Activated CD4-positive, alpha-beta memory T cell treated with anti-CD3 and anti-CD28 coated beads for 36 hours (primary cell): ENCODE data around the gene ALG1L2. TPM values are rescaled to one million over a fixed set of nuclear protein-coding genes. Genes with fewer than 3 reads are reported as not detected.
"Not testable (repeated sequence)": the region's sequence is repeated elsewhere in the genome, so short reads cannot be mapped to it uniquely, and the experiment has no call there.

Experiments used
- CTCF ChIA-PET: fragments of 350-600 bp; sonication (Branson Sonifier 250); formaldehyde crosslinking; loops from one replicate; lab custom pipeline; 2021; ENCODE audit warnings: antibody characterized with exemption, inconsistent platforms; lab: Charles Lee
- POLR2A ChIA-PET: fragments of 350-600 bp; sonication (Branson Sonifier 250); formaldehyde crosslinking; loops from one replicate; lab custom pipeline; 2021; ENCODE audit warnings: antibody characterized with exemption; lab: Charles Lee
- DNase-seq: peaks from one replicate; pipeline ENCODE4 v3.0.0-alpha.2; 2020
- H3K27ac Mint-ChIP-seq: one replicate; pipeline ENCODE4 v1.8.0; 2021; ENCODE audit warnings: mixed read lengths
- H3K27me3 Mint-ChIP-seq: one replicate; pipeline ENCODE4 v1.8.0; 2021; ENCODE audit warnings: mixed read lengths
- H3K36me3 Mint-ChIP-seq: one replicate; pipeline ENCODE4 v1.8.0; 2021; ENCODE audit warnings: mixed read lengths
- H3K4me1 Mint-ChIP-seq: one replicate; pipeline ENCODE4 v1.8.0; 2021; ENCODE audit warnings: low read depth, mixed read lengths
- H3K4me3 Mint-ChIP-seq: one replicate; pipeline ENCODE4 v1.8.0; 2021; ENCODE audit warnings: mild to moderate bottlenecking, mixed read lengths
- H3K9me3 Mint-ChIP-seq: one replicate; pipeline ENCODE4 v1.8.0; 2021; ENCODE audit warnings: mixed read lengths
- intact Hi-C: fragments of 100-400 bp; cut with micrococcal nuclease; formaldehyde crosslinking; loops from one replicate; pipeline ENCODE4 v1.15.1; 2023
- total RNA-seq, 2 experiments: library from RNA; stranded (reverse); gene quantifications; one replicate each; pipeline ENCODE4 v1.2.3, GENCODE V29; 2021

The ALG1L2 gene
- total RNA-seq, 2 experiments from 2014 or later, result not detected

DNA sequence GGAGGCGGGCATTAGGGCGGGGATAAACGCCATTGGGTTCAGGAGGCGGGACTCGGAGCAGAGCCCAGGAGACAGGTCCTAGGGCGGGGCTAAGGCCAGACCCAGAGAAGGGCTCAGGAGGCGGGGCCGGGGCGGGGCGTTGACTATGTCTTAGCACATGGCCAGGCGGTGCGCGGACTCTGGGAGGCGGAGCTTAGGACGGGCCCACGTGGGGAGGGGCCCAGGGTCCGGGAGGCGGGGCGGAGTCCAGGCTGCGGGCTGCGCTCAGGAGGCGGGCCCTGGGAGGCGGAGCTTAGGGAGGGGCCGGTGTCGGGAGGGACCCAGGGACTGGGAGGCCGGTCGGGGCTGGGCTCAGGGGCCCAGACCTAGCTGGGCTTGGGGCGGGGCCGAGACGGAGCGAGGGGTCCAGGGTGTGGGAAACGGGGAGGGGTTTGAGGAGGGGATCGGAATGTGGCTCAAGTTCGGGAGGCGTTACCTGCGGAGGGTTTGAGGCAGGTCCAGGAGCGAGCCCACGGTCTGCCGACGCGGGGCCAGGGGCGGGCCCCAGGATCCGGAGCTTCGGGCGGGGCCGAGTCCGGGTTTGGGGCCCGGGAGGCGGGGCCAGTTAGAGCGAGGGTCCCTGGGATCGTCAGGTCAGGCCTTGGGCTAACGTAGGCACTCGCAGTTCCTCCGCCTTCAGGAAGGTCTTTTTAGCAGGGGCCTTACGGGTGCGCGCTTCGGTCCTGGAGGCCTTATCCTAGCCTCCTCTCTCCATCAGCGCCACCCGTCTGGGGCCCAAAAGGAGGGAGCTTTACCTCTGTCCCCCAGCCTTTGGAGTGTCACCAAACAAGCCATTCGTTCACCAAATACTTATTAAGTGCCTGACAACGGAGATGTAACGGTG, 30.5 kb downstream of the ALG1L2 start:
- H3K27me3 Mint-ChIP-seq, H3K36me3 Mint-ChIP-seq, H3K9me3 Mint-ChIP-seq: not testable (repeated sequence)
- CTCF ChIA-PET, result interaction anchor here (1.2 kb wide), 1 partner anchor 15 kb away, joined by 4 read pairs; no protein-coding TSS in a partner anchor
- POLR2A ChIA-PET, result interaction anchor here (0.8 kb wide), 1 partner anchor 712 kb away, joined by 3 read pairs; no protein-coding TSS in a partner anchor
- intact Hi-C loops, result loop anchor here (1.0 to 5.0 kb wide), 4 partner anchors 175 to 670 kb away; partner anchors contain the start of genes IFT122, PIK3R4 and TMCC1
- Mint-ChIP-seq H3K4me3 (peak overlapping the region; percentile 89), H3K4me1 (peaks cover 20% of the 10 kb centered on the region), H3K27ac (peak overlapping the region; percentile 96)
- DNase-seq, result peak; percentile 100

DNA sequence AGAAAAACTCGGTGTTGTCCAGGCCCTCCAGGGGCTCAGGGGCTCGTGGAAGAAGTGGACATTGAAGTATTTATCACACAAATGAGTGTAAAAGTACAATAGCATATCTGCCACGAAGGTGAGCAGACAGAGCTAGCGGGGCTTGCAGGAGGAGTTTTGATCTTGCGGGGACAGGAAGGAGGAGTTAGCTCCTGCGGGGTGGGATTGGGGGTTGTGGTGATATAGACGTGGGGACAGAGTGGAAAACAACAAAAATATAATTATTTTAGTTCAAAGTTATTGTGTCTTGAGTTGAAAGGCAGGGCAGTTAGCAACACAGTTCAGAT, 31.1 kb downstream of the ALG1L2 start:
- H3K27me3 Mint-ChIP-seq, H3K9me3 Mint-ChIP-seq, CTCF ChIA-PET, H3K27ac Mint-ChIP-seq, POLR2A ChIA-PET, H3K36me3 Mint-ChIP-seq, DNase-seq: not testable (repeated sequence)
- peaks cover 20% of the 10 kb centered on the region for H3K4me1 Mint-ChIP-seq
- peak overlapping the region; percentile 89 for H3K4me3 Mint-ChIP-seq
- intact Hi-C loops, result loop anchor here (5.0 kb wide), 3 partner anchors 175 to 670 kb away; partner anchors contain the start of genes IFT122 and TMCC1

DNA sequence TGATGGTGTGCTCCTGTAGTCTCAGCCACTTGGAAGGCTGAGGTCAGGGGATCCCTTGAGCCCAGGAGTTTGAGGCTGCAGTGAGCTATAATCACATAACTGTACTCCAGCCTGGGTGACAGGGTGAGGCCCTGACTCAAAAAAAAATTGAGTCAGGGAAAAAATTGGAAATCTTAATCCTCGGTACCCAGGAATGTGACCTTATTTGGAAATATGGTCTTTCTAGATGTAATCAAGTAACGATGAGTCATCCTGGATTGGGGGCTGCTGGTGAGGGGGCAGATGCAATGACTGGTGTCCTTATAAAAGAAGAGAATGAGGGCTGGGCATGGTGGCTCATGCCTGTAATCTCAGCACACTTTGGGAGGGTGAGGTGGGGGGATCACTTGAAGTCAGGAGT, 33.8 kb downstream of the ALG1L2 start:
- H3K4me3 Mint-ChIP-seq, H3K36me3 Mint-ChIP-seq, H3K27ac Mint-ChIP-seq, H3K27me3 Mint-ChIP-seq, DNase-seq, POLR2A ChIA-PET, CTCF ChIA-PET, H3K9me3 Mint-ChIP-seq, intact Hi-C loops: not testable (repeated sequence)
- H3K4me1 Mint-ChIP-seq, result peaks cover 11% of the 10 kb centered on the region

DNA sequence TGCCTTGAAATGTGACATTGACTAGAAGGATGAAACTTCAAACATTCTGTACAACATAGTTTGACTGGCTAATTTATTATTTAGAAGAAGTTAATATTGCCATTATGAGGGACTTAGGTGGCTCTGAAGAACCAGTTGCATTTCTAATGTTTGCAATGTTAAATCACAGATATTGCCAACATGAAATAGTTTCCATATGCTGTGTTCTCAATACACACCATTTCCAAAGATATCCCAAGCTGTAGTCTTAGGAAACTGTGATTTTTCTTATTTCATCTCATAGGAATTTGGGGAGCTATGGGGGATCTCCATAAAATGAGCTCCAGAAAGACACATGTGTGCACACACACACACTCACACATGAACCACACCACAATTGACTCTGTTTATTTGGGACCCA, 36.3 kb downstream of the ALG1L2 start:
- no peak for DNase-seq
- POLR2A ChIA-PET, result no interaction called here
- intact Hi-C loops, result no loop called here
- Mint-ChIP-seq H3K9me3 (no peaks in the 10 kb centered on the region), H3K4me1 (no peaks in the 10 kb centered on the region), H3K27ac (no peak overlapping the region), H3K27me3 (peaks cover 3% of the 10 kb centered on the region), H3K4me3 (no peak overlapping the region), H3K36me3 (no peaks in the 10 kb centered on the region)
- CTCF ChIA-PET, result no interaction called here

DNA sequence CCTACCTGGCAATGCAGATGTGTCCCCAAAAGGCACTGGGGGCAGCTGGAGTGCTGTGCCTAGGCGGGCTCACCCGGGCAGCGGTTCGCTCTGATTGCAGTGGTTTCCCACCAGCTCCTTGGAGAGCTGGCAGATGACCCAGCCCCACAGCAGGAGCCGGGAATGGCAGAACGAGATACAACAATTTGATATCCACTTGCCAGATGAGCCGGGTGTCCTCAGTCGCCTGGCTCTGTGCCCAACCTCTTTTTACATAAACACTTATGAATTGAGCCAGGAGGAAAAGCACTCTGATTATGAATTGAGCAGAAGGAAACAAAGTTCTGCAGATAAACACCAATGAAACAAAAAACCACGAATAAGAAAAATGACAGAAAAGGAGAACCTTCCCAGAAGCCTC, 38.2 kb downstream of the ALG1L2 start:
- DNase-seq, intact Hi-C loops, H3K9me3 Mint-ChIP-seq, H3K36me3 Mint-ChIP-seq, CTCF ChIA-PET, H3K4me3 Mint-ChIP-seq, POLR2A ChIA-PET, H3K27me3 Mint-ChIP-seq, H3K4me1 Mint-ChIP-seq, H3K27ac Mint-ChIP-seq: not testable (repeated sequence)

DNA sequence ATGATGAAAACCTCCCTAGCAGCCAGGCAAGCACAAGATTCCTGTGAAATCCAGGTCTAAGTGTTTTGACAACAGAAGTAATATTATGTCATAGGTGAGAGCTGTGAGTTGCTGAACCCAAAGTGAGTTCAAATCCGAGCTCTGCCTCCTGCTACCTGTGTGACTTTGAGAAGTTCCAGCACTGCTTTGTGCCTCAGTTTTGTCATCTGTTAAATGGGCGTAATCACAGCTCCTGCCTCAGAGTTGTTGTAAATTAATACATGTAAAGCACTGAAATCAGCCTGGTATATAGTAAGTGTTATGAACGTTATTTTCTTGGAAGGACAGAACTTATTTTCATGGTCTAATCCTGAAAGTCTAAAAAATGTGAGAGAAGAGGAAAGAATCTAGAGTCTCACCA, 38.7 kb downstream of the ALG1L2 start:
- DNase-seq, H3K9me3 Mint-ChIP-seq, H3K36me3 Mint-ChIP-seq, H3K4me1 Mint-ChIP-seq, CTCF ChIA-PET, H3K4me3 Mint-ChIP-seq, H3K27me3 Mint-ChIP-seq, intact Hi-C loops, POLR2A ChIA-PET, H3K27ac Mint-ChIP-seq: not testable (repeated sequence)

DNA sequence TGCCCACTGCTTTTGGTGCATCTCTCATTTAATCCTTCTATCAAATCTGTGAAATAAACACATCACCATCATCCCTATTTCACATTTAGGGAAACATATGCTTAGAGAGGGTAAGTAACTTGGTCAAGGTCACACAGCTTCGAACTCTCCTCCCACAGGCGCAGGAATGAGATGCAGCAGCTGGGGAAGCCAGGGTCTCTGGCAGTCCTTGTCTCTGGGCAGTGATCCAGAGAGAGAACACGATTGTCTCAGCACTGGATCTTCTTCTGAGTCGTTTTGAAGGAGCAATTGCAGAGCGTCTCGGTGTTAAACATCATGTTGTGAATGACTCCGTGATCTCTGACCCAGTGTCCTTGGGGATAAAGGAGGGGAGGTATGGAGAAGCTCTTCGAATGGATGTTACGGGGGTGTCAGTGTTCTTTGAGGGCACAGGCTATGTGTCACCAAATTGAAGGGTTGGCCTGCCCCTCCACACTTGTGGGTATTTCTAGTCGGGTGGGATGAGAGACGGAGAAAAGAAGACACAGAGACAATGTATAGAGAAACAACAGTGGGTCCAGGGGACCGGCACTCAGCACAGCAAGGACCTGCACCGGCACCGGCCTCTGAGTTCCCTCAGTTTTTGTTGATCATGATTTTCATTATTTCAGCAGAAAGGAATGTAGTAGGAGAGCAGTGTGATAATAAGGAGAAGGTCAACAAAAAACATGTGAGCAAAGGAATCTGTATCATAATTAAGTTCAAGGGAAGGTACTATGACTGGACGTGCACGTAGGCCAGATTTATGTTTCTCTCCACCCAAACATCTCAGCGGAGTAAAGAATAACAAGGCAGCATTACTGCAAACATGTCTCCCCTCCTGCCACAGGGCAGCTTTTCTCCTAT, 41.5 kb downstream of the ALG1L2 start:
- H3K27ac Mint-ChIP-seq, H3K9me3 Mint-ChIP-seq, intact Hi-C loops, H3K27me3 Mint-ChIP-seq, CTCF ChIA-PET, H3K4me3 Mint-ChIP-seq, DNase-seq, H3K4me1 Mint-ChIP-seq, POLR2A ChIA-PET, H3K36me3 Mint-ChIP-seq: not testable (repeated sequence)

DNA sequence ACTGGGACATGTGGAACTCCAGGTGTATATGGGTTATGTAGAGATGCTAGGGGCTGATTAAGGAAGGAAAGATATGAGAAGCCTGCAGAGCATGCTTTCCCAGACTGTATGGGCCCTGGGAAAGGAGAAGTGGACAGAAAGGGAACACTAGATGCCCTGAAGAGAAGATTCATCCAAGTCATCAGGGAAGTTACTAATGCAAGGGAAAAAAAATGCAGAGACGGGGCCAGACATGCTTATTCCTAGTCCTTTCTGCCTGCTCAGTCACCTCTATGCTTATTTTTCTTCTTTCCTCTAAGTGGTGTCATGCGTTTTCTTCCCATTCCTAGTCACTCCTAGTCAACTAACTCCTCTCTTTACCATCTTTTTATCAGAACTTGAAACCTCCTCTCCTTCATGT, 43.8 kb downstream of the ALG1L2 start:
- peaks cover 11% of the 10 kb centered on the region for H3K27me3 Mint-ChIP-seq
- CTCF ChIA-PET, H3K4me1 Mint-ChIP-seq, H3K27ac Mint-ChIP-seq, POLR2A ChIA-PET, H3K4me3 Mint-ChIP-seq, intact Hi-C loops, DNase-seq, H3K36me3 Mint-ChIP-seq, H3K9me3 Mint-ChIP-seq: not testable (repeated sequence)

DNA sequence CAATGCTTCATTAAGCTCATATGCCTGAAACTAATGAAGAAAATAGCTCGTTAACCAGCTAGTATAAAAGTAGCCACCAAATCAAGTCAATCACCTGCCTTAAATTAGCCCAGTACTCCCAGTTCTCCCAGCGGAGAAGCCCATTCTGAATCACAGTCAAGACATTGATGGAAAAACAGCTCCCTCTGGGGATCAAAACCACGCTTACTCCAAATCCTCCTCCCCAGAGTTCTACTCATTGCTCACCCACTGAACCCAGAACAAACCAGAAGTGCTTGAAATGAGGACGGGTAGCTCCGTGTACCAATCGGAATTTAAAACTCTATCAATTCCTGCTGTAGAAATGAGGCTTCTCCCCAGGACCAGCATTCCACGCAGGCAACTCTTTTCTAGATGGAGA, 54.7 kb downstream of the ALG1L2 start:
- DNase-seq, H3K27ac Mint-ChIP-seq, H3K4me1 Mint-ChIP-seq, intact Hi-C loops, H3K9me3 Mint-ChIP-seq, H3K4me3 Mint-ChIP-seq, H3K36me3 Mint-ChIP-seq, POLR2A ChIA-PET, CTCF ChIA-PET, H3K27me3 Mint-ChIP-seq: not testable (repeated sequence)

DNA sequence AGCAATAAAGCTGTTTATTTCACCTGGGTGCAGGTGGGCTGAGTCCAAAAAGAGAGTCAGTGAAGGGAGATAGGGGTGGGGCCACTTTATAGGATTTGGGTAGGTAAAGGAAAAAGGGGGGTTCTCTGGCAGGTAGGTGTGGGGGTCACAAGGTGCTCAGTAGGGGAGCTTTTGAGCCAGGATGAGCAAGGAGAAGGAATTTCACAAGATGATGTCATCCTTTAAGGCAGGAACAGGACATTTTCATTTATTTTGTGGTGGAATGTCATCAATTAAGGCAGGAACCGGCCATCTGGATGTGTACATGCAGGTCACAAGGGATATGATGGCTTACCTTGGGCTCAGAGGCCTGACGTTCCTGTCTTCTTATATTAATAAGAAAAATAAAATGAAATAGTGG, 56.1 kb downstream of the ALG1L2 start:
- H3K27ac Mint-ChIP-seq, H3K27me3 Mint-ChIP-seq, H3K36me3 Mint-ChIP-seq, CTCF ChIA-PET, DNase-seq, H3K4me1 Mint-ChIP-seq, H3K4me3 Mint-ChIP-seq, H3K9me3 Mint-ChIP-seq, POLR2A ChIA-PET, intact Hi-C loops: not testable (repeated sequence)

DNA sequence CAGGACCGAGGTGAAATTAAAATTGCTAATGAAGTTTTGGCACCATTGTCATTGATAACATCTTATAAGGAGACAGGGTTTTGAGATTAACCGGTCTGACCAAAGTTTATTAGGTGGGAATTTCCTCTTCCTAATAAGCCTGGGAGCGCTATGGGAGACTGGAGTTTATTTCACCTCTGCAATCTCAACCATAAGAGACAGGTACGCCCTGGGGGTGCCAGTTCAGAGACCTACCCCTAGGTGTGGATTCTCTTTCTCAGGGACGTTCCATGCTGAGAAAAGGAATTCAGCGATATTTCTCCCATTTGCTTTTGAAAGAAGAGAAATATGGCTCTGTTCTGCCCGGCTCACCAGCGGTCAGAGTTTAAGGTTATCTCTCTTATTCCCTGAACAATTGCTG, 57.4 kb downstream of the ALG1L2 start:
- H3K27ac Mint-ChIP-seq, intact Hi-C loops, H3K36me3 Mint-ChIP-seq, POLR2A ChIA-PET, H3K4me1 Mint-ChIP-seq, CTCF ChIA-PET, H3K27me3 Mint-ChIP-seq, DNase-seq, H3K9me3 Mint-ChIP-seq, H3K4me3 Mint-ChIP-seq: not testable (repeated sequence)

DNA sequence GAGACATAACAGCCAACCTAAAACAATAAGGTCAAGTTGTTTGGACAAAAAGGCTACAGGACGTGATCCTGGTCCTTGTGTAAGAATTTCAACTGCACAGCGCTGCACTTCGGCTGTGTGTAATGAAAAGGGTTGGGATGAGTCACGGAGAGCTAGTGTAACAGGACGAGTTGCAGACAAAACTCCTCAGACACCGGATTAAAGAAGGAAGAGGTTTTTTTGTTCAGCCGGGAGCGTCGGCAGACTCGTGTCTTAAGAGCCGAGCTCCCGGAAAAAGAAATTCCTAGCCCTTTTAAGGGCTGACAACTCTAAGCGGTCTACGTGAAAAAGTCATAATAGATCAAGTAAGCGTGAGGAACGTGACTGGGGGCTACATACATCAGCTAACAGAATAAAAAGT, 59.1 kb downstream of the ALG1L2 start:
- intact Hi-C loops, H3K4me3 Mint-ChIP-seq, DNase-seq, H3K36me3 Mint-ChIP-seq, H3K4me1 Mint-ChIP-seq, H3K27me3 Mint-ChIP-seq, CTCF ChIA-PET, H3K27ac Mint-ChIP-seq, H3K9me3 Mint-ChIP-seq, POLR2A ChIA-PET: not testable (repeated sequence)
